Glutamatergic neuron (in vitro differentiated cells): ENCODE data around the gene TFB1M. TPM values are rescaled to one million over a fixed set of nuclear protein-coding genes. Genes with fewer than 3 reads are reported as not detected.

Experiments used
- DNase-seq: peaks from one replicate; pipeline ENCODE4 v3.0.0; 2022
- H3K27ac Mint-ChIP-seq: one replicate; pipeline ENCODE4 v1.8.0; 2020; ENCODE audit warnings: mild to moderate bottlenecking, mixed read lengths, inconsistent platforms; ENCODE audit not compliant: unreplicated experiment
- H3K27me3 Mint-ChIP-seq: one replicate; pipeline ENCODE4 v1.8.0; 2020; ENCODE audit warnings: mild to moderate bottlenecking, moderate library complexity, mixed read lengths, inconsistent platforms; ENCODE audit not compliant: unreplicated experiment
- H3K36me3 Mint-ChIP-seq: one replicate; pipeline ENCODE4 v1.8.0; 2020; ENCODE audit warnings: mild to moderate bottlenecking, mixed read lengths, inconsistent platforms; ENCODE audit not compliant: unreplicated experiment
- H3K4me1 Mint-ChIP-seq: one replicate; pipeline ENCODE4 v1.8.0; 2020; ENCODE audit warnings: mild to moderate bottlenecking, low read depth, mixed read lengths, inconsistent platforms; ENCODE audit not compliant: unreplicated experiment
- H3K4me3 Mint-ChIP-seq: one replicate; pipeline ENCODE4 v1.8.0; 2020; ENCODE audit warnings: mild to moderate bottlenecking, mixed read lengths, inconsistent platforms; ENCODE audit not compliant: unreplicated experiment
- H3K9me3 Mint-ChIP-seq: one replicate; pipeline ENCODE4 v1.8.0; 2020; ENCODE audit warnings: mild to moderate bottlenecking, moderate library complexity, mixed read lengths, inconsistent platforms; ENCODE audit not compliant: unreplicated experiment
- total RNA-seq: library from RNA; stranded (reverse); fragmentation: NEBNext Ultra II Directional; extraction: Animal tissue kit (Norgen Biotek cat#: 25700); gene quantifications from one replicate; pipeline ENCODE4 v1.2.1, GENCODE V29; 2021; ENCODE audit not compliant: unreplicated experiment
- TF ChIP-seq, protein P1 (sequence below): fragments of 200-600 bp; sonication (generic); IDR thresholded peaks from one replicate; pipeline ENCODE4 v1.5.0; 2021; ENCODE audit not compliant: partially characterized antibody, unreplicated experiment

TFB1M gene
- total RNA-seq, 1 donor from 2014 or later = 36.8 TPM

DNA sequence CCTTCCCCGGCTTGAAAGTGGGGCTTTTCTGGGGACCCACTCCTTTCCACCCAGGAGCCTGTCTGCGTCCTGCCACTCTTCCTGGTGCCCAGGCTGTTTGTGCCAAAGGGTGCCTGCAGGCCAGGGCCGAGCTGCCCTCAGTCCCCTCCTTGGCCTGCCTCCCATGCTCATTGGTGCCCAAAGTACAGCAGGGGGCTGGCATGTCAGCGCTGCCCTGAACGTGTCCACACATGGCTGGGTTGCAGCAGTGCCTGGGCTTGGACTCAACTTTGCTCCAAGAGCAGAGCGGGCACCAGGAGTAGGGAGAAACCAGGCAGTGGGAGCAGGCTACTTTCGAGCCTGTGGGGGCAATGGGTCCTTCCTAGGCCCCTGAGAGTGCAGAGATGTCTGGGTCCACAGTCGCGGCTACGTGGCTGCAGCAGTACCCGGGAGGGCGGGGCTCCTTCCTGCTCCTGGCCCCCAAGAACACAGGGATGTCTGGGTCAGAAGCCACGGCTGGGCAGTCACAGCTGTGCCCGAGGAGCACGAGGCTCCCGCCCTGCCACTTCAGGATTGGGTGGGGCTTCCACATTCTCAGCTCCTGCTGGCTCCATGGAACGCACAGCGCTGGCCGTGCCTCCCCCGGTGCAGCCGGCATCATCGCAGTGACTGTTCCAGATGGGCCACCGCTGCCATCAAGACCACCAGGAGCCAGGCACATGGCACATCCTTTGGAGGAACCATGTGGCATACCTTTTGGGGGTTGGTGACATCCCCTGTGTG, 100.5 kb downstream of the TFB1M start:
- TF ChIP-seq, protein P1, sequence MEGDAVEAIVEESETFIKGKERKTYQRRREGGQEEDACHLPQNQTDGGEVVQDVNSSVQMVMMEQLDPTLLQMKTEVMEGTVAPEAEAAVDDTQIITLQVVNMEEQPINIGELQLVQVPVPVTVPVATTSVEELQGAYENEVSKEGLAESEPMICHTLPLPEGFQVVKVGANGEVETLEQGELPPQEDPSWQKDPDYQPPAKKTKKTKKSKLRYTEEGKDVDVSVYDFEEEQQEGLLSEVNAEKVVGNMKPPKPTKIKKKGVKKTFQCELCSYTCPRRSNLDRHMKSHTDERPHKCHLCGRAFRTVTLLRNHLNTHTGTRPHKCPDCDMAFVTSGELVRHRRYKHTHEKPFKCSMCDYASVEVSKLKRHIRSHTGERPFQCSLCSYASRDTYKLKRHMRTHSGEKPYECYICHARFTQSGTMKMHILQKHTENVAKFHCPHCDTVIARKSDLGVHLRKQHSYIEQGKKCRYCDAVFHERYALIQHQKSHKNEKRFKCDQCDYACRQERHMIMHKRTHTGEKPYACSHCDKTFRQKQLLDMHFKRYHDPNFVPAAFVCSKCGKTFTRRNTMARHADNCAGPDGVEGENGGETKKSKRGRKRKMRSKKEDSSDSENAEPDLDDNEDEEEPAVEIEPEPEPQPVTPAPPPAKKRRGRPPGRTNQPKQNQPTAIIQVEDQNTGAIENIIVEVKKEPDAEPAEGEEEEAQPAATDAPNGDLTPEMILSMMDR = no peak
- Mint-ChIP-seq H3K27me3 (no peaks in the 10 kb centered on the region), H3K4me1 (peaks cover 38% of the 10 kb centered on the region), H3K36me3 (peaks cover 8% of the 10 kb centered on the region), H3K4me3 (no peak overlapping the region), H3K9me3 (peaks cover 8% of the 10 kb centered on the region), H3K27ac (no peak overlapping the region)
- DNase-seq = no peak

DNA sequence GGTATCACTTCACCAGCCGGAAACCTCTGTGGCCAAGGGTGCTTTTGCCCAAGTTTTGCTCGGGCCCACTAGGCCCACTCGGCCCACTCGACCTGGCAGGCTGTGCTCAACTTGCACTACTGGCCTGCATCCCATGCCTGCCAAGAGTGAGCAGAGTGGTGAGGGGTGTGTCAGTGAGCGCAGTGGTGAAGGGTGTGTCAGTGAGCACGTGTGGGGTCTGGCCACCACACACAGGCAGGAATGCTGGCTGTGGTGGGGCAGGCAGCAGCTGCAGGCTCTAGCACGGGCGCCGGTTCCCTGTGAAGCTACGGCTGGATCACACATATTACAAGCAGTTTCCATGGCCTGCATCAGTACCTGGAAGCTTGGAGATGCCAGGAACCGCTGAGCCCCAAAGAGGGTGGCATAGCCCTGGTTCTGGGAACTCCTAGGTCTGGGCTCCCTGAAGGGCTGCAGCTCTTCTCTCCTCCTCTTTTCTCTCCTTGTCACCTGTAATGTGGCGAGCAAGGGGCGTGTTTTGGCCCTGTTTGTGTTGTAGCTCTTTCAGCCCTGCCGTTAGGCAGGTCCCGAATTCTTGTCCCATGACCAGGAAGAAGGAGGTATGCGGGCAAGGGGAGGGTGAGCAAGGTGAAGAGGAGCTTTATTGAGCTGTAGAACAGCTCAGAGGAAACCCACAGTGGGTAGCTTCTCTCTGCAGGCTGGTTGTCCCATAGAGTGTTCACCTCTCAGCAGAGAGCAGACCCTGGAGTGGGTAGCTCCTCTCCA, 101.5 kb downstream of the TFB1M start:
- DNase-seq = no peak
- H3K9me3 Mint-ChIP-seq = peaks cover 13% of the 10 kb centered on the region
- H3K4me3 Mint-ChIP-seq = no peak overlapping the region
- H3K27ac Mint-ChIP-seq = no peak overlapping the region
- no peaks in the 10 kb centered on the region for H3K27me3 Mint-ChIP-seq
- TF ChIP-seq, protein P1 = no peak
- peaks cover 8% of the 10 kb centered on the region for H3K36me3 Mint-ChIP-seq
- peaks cover 36% of the 10 kb centered on the region for H3K4me1 Mint-ChIP-seq

DNA sequence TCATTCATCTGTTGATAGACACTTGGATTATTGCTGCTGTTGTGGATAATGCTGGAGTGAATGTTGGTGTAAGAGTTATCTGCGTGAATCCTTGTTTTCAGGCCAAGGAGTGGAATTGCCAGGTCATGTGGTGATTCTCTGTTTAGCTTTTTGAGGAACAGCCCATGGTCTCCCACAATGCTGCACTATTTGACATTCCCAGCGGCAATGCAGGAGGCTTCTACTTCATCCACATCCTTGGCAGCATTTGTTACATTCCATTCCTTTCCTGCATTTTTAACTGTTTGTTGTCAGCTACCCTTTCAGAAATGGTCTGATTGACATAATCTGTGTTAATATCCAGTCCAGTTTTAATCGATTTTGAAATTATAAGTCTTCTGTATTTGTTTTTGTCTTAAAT, 102.2 kb downstream of the TFB1M start:
- TF ChIP-seq, protein P1 = no peak
- Mint-ChIP-seq H3K27ac (no peak overlapping the region), H3K36me3 (peaks cover 8% of the 10 kb centered on the region), H3K4me1 (peaks cover 34% of the 10 kb centered on the region), H3K4me3 (no peak overlapping the region), H3K9me3 (peaks cover 13% of the 10 kb centered on the region), H3K27me3 (no peaks in the 10 kb centered on the region)
- DNase-seq = no peak

DNA sequence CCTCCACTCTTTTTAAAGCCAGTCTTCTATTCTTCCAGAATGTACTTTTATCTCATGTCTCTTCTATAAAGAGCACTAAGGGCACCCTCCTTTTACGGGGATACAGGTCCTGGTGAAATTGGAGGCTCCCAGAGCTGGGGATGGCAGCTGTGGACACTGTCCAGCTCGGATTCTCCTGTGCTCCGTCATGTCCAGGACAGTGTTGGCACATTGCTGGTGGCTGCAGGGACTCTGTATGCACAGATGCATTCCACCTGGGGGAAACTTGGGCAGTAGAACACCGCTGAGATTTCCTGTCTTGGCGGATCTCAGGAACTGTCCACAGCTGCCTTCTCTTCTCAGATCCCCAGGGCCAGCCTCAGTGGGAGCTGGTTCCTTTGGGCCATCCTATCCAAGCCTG, 107.1 kb downstream of the TFB1M start:
- TF ChIP-seq, protein P1 = no peak
- Mint-ChIP-seq H3K36me3 (peaks cover 3% of the 10 kb centered on the region), H3K27me3 (no peaks in the 10 kb centered on the region), H3K4me1 (peaks cover 22% of the 10 kb centered on the region), H3K9me3 (peaks cover 11% of the 10 kb centered on the region), H3K4me3 (no peak overlapping the region), H3K27ac (no peak overlapping the region)
- DNase-seq = no peak

Other genes with a start within 250 kb of the TFB1M start
- gene CLDN20, start 50.5 kb downstream of the TFB1M start, total RNA-seq = not detected
- gene NOX3, start 141.4 kb upstream of the TFB1M start, total RNA-seq = not detected